Nephron (organoid): Measurements from ENCODE around the gene OTOS.

Experiments
- H3K27ac Mint-ChIP-seq, 3 experiments: 2 replicates each; pipeline ENCODE4 v1.8.0; 2020; ENCODE audit warnings: mixed read lengths in 3 of 3, mild to moderate bottlenecking in 2 of 3, moderate library complexity in 1 of 3
- H3K27me3 Mint-ChIP-seq: 2 replicates; pipeline ENCODE4 v1.8.0; 2021; ENCODE audit warnings: low read depth, mild to moderate bottlenecking, moderate library complexity, mixed read lengths
- H3K36me3 Mint-ChIP-seq: 2 replicates; pipeline ENCODE4 v1.8.0; 2020; ENCODE audit warnings: low read depth, mixed read lengths
- H3K4me1 Mint-ChIP-seq: 2 replicates; pipeline ENCODE4 v1.8.0; 2020; ENCODE audit warnings: mixed read lengths
- H3K4me3 Mint-ChIP-seq, 3 experiments: 2 replicates each; pipeline ENCODE4 v1.8.0; 2020; ENCODE audit warnings: mild to moderate bottlenecking in 3 of 3, mixed read lengths in 3 of 3, moderate library complexity in 2 of 3
- H3K9me3 Mint-ChIP-seq: 2 replicates; pipeline ENCODE4 v1.8.0; 2020; ENCODE audit warnings: mixed read lengths
- CTCF ChIP-seq, 3 experiments: fragments of 200-600 bp; sonication (generic); IDR thresholded peaks; one replicate each; pipeline ENCODE4 v1.5.0; 2021; ENCODE audit warnings: antibody characterized with exemption in 3 of 3; ENCODE audit not compliant: unreplicated experiment in 3 of 3

Gene OTOS

GRCh38 chr2:240137596-240138253 lies 2.7 kb downstream of the OTOS start:
- peaks cover 10% of the 10 kb centered on the region for H3K27me3 Mint-ChIP-seq
- H3K4me1 Mint-ChIP-seq, result peaks cover 22% of the 10 kb centered on the region
- no peaks in the 10 kb centered on the region for H3K9me3 Mint-ChIP-seq
- no peak for TF ChIP-seq CTCF (IDR thresholded peaks at IDR 0.05; ENCODE audit: unreplicated experiment in 3 of 3)
- no peak overlapping the region for H3K27ac Mint-ChIP-seq
- peak overlapping the region; percentile 76 to 96 (median 94) for H3K4me3 Mint-ChIP-seq
- H3K36me3 Mint-ChIP-seq, result peaks cover 3% of the 10 kb centered on the region

- no peak for TF ChIP-seq CTCF (IDR thresholded peaks at IDR 0.05; ENCODE audit: unreplicated experiment in 3 of 3)
- H3K27me3 Mint-ChIP-seq, result peaks cover 6% of the 10 kb centered on the region
- H3K36me3 Mint-ChIP-seq, result peaks cover 7% of the 10 kb centered on the region
- peak overlapping the region in 1 of 3 experiments; percentile 54 for H3K27ac Mint-ChIP-seq
- peak overlapping the region; percentile 94 to 96 (median 96) for H3K4me3 Mint-ChIP-seq
- peaks cover 22% of the 10 kb centered on the region for H3K4me1 Mint-ChIP-seq
- H3K9me3 Mint-ChIP-seq, result no peaks in the 10 kb centered on the region
Observed at GRCh38 chr2:240136671-240137292, 3.7 kb downstream of the OTOS start.

GRCh38 chr2:240136013-240136670 lies 4.3 kb downstream of the OTOS start, which contains the start of gene COPS9:
Gene COPS9 (minus strand): TSS chr2:240136305. CDS start chr2:240136284, 21 bp downstream.
- no peak for TF ChIP-seq CTCF (IDR thresholded peaks at IDR 0.05; ENCODE audit: unreplicated experiment in 3 of 3)
- peaks cover 4% of the 10 kb centered on the region for H3K27me3 Mint-ChIP-seq
- H3K27ac Mint-ChIP-seq, result peak within 1 kb of the TSS in 2 of 3 experiments; percentile 34 to 54
- peak within 1 kb of the TSS; percentile 94 to 96 (median 96) for H3K4me3 Mint-ChIP-seq
- peaks cover 14% of the 10 kb centered on the region for H3K36me3 Mint-ChIP-seq
- H3K9me3 Mint-ChIP-seq, result no peaks in the 10 kb centered on the region
- peaks cover 22% of the 10 kb centered on the region for H3K4me1 Mint-ChIP-seq

- peaks cover 4% of the 10 kb centered on the region for H3K27me3 Mint-ChIP-seq
- H3K4me3 Mint-ChIP-seq, result peak overlapping the region; percentile 94 to 96 (median 96)
- TF ChIP-seq CTCF (IDR thresholded peaks at IDR 0.05; ENCODE audit: unreplicated experiment in 3 of 3), result no peak
- H3K9me3 Mint-ChIP-seq, result no peaks in the 10 kb centered on the region
- H3K27ac Mint-ChIP-seq, result peak overlapping the region in 2 of 3 experiments; percentile 34 to 38
- peaks cover 18% of the 10 kb centered on the region for H3K36me3 Mint-ChIP-seq
- peaks cover 21% of the 10 kb centered on the region for H3K4me1 Mint-ChIP-seq
Observed at GRCh38 chr2:240135706-240136012, 4.8 kb downstream of the OTOS start.

- Mint-ChIP-seq H3K36me3 (peaks cover 23% of the 10 kb centered on the region), H3K4me3 (peak overlapping the region; percentile 94 to 96 (median 96)), H3K9me3 (no peaks in the 10 kb centered on the region), H3K27me3 (peaks cover 4% of the 10 kb centered on the region), H3K4me1 (peaks cover 17% of the 10 kb centered on the region), H3K27ac (peak overlapping the region in 1 of 3 experiments; percentile 38)
- TF ChIP-seq CTCF (IDR thresholded peaks at IDR 0.05; ENCODE audit: unreplicated experiment in 3 of 3), result no peak
Observed at GRCh38 chr2:240134956-240135520, 5.4 kb downstream of the OTOS start.
